ENCODE measurements around the gene DECR2. TPM values are rescaled to one million over a fixed set of nuclear protein-coding genes. Genes with fewer than 3 reads are reported as not detected.
A peak's percentile ranks its signal among the peaks of the same experiment; 100 is the strongest.

DECR2 gene
- total RNA-seq, 1 experiment from 2014 or later = 37.2 TPM

- H3K27ac Mint-ChIP-seq (ENCODE audit: low read depth, unreplicated experiment) = no peak overlapping the region
- intact Hi-C loops (cut with micrococcal nuclease) = no loop called here
- peaks cover 15% of the 10 kb centered on the region for H3K36me3 Mint-ChIP-seq (ENCODE audit: insufficient read depth, unreplicated experiment)
- H3K4me1 Mint-ChIP-seq (ENCODE audit: insufficient read depth, unreplicated experiment) = peaks cover 6% of the 10 kb centered on the region
- H3K9me3 Mint-ChIP-seq (ENCODE audit: unreplicated experiment) = no peaks in the 10 kb centered on the region
- BruUV-seq (replicated peaks) = no TSS peak
- H3K27me3 Mint-ChIP-seq (ENCODE audit: insufficient read depth, unreplicated experiment) = no peaks in the 10 kb centered on the region
- no peak for DNase-seq (ENCODE audit: unreplicated experiment)
- POLR2A ChIA-PET = interaction anchor here (1.0 to 1.3 kb wide), 2 partner anchors 8 to 46 kb away, joined by 4 to 6 read pairs; partner anchors contain the start of gene MRPL28
- H3K4me3 Mint-ChIP-seq (ENCODE audit: unreplicated experiment) = no peak overlapping the region
- TF ChIP-seq CTCF (IDR thresholded peaks at IDR 0.05; ENCODE audit: unreplicated experiment) = no peak
- CTCF ChIA-PET = interaction anchor here (1.6 kb wide), 1 partner anchor 17 kb away, joined by 5 read pairs; no protein-coding TSS in a partner anchor
Measured at GRCh38 chr16:378821-379182, 22.9 kb upstream of the DECR2 start.

GRCh38 chr16:379183-379960 is 22.3 kb upstream of the DECR2 start:
- no peaks in the 10 kb centered on the region for H3K9me3 Mint-ChIP-seq (ENCODE audit: unreplicated experiment)
- no peak for TF ChIP-seq CTCF (IDR thresholded peaks at IDR 0.05; ENCODE audit: unreplicated experiment)
- no peaks in the 10 kb centered on the region for H3K27me3 Mint-ChIP-seq (ENCODE audit: insufficient read depth, unreplicated experiment)
- peaks cover 6% of the 10 kb centered on the region for H3K4me1 Mint-ChIP-seq (ENCODE audit: insufficient read depth, unreplicated experiment)
- ChIA-PET POLR2A (interaction anchor here (1.0 to 1.3 kb wide), 2 partner anchors 9 to 45 kb away, joined by 4 to 6 read pairs; partner anchors contain the start of gene MRPL28), CTCF (interaction anchor here (1.6 kb wide), 1 partner anchor 17 kb away, joined by 5 read pairs; no protein-coding TSS in a partner anchor)
- no TSS peak for BruUV-seq (replicated peaks)
- intact Hi-C loops (cut with micrococcal nuclease) = no loop called here
- peaks cover 16% of the 10 kb centered on the region for H3K36me3 Mint-ChIP-seq (ENCODE audit: insufficient read depth, unreplicated experiment)
- H3K4me3 Mint-ChIP-seq (ENCODE audit: unreplicated experiment) = no peak overlapping the region
- DNase-seq (ENCODE audit: unreplicated experiment) = no peak
- H3K27ac Mint-ChIP-seq (ENCODE audit: low read depth, unreplicated experiment) = no peak overlapping the region

GRCh38 chr16:379961-380761 is 21.5 kb upstream of the DECR2 start:
- POLR2A ChIA-PET = interaction anchor here (0.9 to 1.3 kb wide), 3 partner anchors 9 to 45 kb away, joined by 4 to 7 read pairs (median 6); partner anchors contain the start of gene MRPL28
- Mint-ChIP-seq H3K27ac (ENCODE audit: low read depth, unreplicated experiment) (no peak overlapping the region), H3K27me3 (ENCODE audit: insufficient read depth, unreplicated experiment) (no peaks in the 10 kb centered on the region), H3K4me1 (ENCODE audit: insufficient read depth, unreplicated experiment) (peaks cover 6% of the 10 kb centered on the region), H3K36me3 (ENCODE audit: insufficient read depth, unreplicated experiment) (peaks cover 16% of the 10 kb centered on the region), H3K9me3 (ENCODE audit: unreplicated experiment) (no peaks in the 10 kb centered on the region), H3K4me3 (ENCODE audit: unreplicated experiment) (peak overlapping the region; percentile 72)
- intact Hi-C loops (cut with micrococcal nuclease) = no loop called here
- CTCF ChIA-PET = interaction anchor here (1.6 kb wide), 1 partner anchor 18 kb away, joined by 5 read pairs; no protein-coding TSS in a partner anchor
- DNase-seq (ENCODE audit: unreplicated experiment) = no peak
- no peak for TF ChIP-seq CTCF (IDR thresholded peaks at IDR 0.05; ENCODE audit: unreplicated experiment)
- no TSS peak for BruUV-seq (replicated peaks)

GRCh38 chr16:380762-381011 is 21.0 kb upstream of the DECR2 start:
- Mint-ChIP-seq H3K27ac (ENCODE audit: low read depth, unreplicated experiment) (no peak overlapping the region), H3K9me3 (ENCODE audit: unreplicated experiment) (no peaks in the 10 kb centered on the region), H3K4me1 (ENCODE audit: insufficient read depth, unreplicated experiment) (peaks cover 6% of the 10 kb centered on the region), H3K36me3 (ENCODE audit: insufficient read depth, unreplicated experiment) (peaks cover 16% of the 10 kb centered on the region), H3K4me3 (ENCODE audit: unreplicated experiment) (peak overlapping the region; percentile 72), H3K27me3 (ENCODE audit: insufficient read depth, unreplicated experiment) (no peaks in the 10 kb centered on the region)
- CTCF ChIA-PET = no interaction called here
- no peak for TF ChIP-seq CTCF (IDR thresholded peaks at IDR 0.05; ENCODE audit: unreplicated experiment)
- DNase-seq (ENCODE audit: unreplicated experiment) = no peak
- intact Hi-C loops (cut with micrococcal nuclease) = no loop called here
- BruUV-seq (replicated peaks) = no TSS peak
- POLR2A ChIA-PET = interaction anchor here (0.7 to 1.0 kb wide), 3 partner anchors 10 to 406 kb away, joined by 3 to 7 read pairs (median 3); partner anchors contain the start of gene MRPL28
